ENCODE data around the gene SPDYE4. TPM values are rescaled to one million over a fixed set of nuclear protein-coding genes. Genes with fewer than 3 reads are reported as not detected.
A peak's percentile ranks its signal among the peaks of the same experiment; 100 is the strongest.

SPDYE4 gene
- total and polyA plus RNA-seq, 2 experiments from 2014 or later: not detected

DNA sequence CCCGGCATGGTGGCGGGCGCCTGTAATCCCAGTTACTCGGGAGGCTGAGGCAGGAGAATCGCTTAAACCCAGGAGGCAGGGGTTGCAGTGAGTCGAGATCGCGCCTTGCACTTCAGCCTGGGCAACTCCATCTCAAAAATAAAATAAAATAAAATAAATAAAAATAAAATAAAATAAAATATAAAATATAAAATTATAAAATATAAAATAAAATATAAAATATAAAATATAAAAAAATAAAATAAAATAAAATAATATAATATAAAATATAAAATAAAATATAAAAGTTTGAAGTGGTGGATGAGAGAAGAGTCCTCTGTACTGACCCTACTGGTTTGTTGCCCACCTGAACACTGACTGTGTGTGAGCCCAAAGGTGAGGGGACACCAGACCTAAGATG, 28.9 kb downstream of the SPDYE4 start (continued):
- TF ChIP-seq, protein P1, sequence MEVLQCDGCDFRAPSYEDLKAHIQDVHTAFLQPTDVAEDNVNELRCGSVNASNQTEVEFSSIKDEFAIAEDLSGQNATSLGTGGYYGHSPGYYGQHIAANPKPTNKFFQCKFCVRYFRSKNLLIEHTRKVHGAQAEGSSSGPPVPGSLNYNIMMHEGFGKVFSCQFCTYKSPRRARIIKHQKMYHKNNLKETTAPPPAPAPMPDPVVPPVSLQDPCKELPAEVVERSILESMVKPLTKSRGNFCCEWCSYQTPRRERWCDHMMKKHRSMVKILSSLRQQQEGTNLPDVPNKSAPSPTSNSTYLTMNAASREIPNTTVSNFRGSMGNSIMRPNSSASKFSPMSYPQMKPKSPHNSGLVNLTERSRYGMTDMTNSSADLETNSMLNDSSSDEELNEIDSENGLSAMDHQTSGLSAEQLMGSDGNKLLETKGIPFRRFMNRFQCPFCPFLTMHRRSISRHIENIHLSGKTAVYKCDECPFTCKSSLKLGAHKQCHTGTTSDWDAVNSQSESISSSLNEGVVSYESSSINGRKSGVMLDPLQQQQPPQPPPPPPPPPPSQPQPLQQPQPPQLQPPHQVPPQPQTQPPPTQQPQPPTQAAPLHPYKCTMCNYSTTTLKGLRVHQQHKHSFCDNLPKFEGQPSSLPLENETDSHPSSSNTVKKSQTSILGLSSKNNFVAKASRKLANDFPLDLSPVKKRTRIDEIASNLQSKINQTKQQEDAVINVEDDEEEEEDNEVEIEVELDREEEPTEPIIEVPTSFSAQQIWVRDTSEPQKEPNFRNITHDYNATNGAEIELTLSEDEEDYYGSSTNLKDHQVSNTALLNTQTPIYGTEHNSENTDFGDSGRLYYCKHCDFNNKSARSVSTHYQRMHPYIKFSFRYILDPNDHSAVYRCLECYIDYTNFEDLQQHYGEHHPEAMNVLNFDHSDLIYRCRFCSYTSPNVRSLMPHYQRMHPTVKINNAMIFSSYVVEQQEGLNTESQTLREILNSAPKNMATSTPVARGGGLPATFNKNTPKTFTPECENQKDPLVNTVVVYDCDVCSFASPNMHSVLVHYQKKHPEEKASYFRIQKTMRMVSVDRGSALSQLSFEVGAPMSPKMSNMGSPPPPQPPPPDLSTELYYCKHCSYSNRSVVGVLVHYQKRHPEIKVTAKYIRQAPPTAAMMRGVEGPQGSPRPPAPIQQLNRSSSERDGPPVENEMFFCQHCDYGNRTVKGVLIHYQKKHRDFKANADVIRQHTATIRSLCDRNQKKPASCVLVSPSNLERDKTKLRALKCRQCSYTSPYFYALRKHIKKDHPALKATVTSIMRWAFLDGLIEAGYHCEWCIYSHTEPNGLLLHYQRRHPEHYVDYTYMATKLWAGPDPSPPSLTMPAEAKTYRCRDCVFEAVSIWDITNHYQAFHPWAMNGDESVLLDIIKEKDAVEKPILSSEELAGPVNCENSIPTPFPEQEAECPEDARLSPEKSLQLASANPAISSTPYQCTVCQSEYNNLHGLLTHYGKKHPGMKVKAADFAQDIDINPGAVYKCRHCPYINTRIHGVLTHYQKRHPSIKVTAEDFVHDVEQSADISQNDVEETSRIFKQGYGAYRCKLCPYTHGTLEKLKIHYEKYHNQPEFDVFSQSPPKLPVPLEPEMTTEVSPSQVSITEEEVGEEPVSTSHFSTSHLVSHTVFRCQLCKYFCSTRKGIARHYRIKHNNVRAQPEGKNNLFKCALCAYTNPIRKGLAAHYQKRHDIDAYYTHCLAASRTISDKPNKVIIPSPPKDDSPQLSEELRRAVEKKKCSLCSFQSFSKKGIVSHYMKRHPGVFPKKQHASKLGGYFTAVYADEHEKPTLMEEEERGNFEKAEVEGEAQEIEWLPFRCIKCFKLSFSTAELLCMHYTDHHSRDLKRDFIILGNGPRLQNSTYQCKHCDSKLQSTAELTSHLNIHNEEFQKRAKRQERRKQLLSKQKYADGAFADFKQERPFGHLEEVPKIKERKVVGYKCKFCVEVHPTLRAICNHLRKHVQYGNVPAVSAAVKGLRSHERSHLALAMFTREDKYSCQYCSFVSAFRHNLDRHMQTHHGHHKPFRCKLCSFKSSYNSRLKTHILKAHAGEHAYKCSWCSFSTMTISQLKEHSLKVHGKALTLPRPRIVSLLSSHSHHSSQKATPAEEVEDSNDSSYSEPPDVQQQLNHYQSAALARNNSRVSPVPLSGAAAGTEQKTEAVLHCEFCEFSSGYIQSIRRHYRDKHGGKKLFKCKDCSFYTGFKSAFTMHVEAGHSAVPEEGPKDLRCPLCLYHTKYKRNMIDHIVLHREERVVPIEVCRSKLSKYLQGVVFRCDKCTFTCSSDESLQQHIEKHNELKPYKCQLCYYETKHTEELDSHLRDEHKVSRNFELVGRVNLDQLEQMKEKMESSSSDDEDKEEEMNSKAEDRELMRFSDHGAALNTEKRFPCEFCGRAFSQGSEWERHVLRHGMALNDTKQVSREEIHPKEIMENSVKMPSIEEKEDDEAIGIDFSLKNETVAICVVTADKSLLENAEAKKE (CRISPR knock-in tag; IDR thresholded peaks at IDR 0.05): no peak
- TF ChIP-seq EZH2 (IDR thresholded peaks at IDR 0.05; ENCODE audit: low read depth, unreplicated experiment) (no peak), STAT1 (IDR thresholded peaks at IDR 0.05; ENCODE audit: unreplicated experiment) (no peak), CREB1 (CRISPR knock-in tag; IDR thresholded peaks at IDR 0.05; ENCODE audit: low read depth) (no peak)
- TF ChIP-seq, protein P2, sequence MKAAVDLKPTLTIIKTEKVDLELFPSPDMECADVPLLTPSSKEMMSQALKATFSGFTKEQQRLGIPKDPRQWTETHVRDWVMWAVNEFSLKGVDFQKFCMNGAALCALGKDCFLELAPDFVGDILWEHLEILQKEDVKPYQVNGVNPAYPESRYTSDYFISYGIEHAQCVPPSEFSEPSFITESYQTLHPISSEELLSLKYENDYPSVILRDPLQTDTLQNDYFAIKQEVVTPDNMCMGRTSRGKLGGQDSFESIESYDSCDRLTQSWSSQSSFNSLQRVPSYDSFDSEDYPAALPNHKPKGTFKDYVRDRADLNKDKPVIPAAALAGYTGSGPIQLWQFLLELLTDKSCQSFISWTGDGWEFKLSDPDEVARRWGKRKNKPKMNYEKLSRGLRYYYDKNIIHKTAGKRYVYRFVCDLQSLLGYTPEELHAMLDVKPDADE (IDR thresholded peaks at IDR 0.05): no peak

DNA sequence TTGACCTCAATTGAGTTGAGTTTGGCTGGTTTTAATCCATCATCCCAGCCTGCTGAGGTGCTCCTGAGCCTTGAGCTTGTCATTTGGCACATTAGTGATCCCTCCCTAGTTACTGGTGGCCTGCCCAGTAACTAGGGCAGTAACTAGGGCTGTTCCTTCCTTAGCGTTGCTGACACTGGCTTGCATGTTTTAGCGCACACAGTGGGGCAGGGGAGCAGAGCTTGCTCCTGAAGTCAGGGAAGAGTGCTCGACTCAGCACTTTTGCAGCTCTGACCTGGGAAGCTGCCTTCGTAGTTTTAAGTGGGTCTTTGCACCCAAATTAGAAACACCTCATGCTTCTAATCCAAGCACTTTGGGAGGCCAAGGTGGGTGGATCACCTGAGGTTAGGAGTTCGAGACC, 29.4 kb downstream of the SPDYE4 start:
- Histone ChIP-seq H3K4me3 (no peak overlapping the region), H4K20me1 (replicated peaks; ENCODE audit: insufficient read depth) (no peaks in the 10 kb centered on the region), H3K27ac (ENCODE audit: low read depth) (no peak overlapping the region), H3K27me3 (ENCODE audit: insufficient read depth) (no peaks in the 10 kb centered on the region), H3K79me2 (replicated peaks; ENCODE audit: insufficient read depth) (no peaks in the 10 kb centered on the region), H2AFZ (peak overlapping the region; percentile 74; the same call in 1 of the 2 replicates), H3F3A (replicated peaks; ENCODE audit: low read depth) (no peaks in the 10 kb centered on the region), H3K36me3 (ENCODE audit: insufficient read depth) (no peaks in the 10 kb centered on the region), H3K4me1 (ENCODE audit: insufficient read depth) (no peaks in the 10 kb centered on the region), H3K9me2 (ENCODE audit: insufficient read depth) (0 out of 2 replicates have a peak, but pooled peaks cover 2% of the 10 kb centered on the region), H3K4me2 (no peak overlapping the region)
- TF ChIP-seq ZNF114 (CRISPR knock-in tag; IDR thresholded peaks at IDR 0.05): no peak
- TF ChIP-seq, protein P2 (IDR thresholded peaks at IDR 0.05): no peak
- TF ChIP-seq EZH2 (IDR thresholded peaks at IDR 0.05; ENCODE audit: low read depth, unreplicated experiment): no peak
- TF ChIP-seq, protein P3, sequence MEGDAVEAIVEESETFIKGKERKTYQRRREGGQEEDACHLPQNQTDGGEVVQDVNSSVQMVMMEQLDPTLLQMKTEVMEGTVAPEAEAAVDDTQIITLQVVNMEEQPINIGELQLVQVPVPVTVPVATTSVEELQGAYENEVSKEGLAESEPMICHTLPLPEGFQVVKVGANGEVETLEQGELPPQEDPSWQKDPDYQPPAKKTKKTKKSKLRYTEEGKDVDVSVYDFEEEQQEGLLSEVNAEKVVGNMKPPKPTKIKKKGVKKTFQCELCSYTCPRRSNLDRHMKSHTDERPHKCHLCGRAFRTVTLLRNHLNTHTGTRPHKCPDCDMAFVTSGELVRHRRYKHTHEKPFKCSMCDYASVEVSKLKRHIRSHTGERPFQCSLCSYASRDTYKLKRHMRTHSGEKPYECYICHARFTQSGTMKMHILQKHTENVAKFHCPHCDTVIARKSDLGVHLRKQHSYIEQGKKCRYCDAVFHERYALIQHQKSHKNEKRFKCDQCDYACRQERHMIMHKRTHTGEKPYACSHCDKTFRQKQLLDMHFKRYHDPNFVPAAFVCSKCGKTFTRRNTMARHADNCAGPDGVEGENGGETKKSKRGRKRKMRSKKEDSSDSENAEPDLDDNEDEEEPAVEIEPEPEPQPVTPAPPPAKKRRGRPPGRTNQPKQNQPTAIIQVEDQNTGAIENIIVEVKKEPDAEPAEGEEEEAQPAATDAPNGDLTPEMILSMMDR (conservative IDR thresholded peaks at IDR 0.05; ENCODE audit: low read depth in 2 of 2): no peak
- Mint-ChIP-seq H3K4me3 (no peak overlapping the region), H3K36me3 (ENCODE audit: low read depth) (no peaks in the 10 kb centered on the region), H3K4me1 (0 out of 3 replicates have a peak, but pooled peaks cover 2% of the 10 kb centered on the region), H3K27ac (0 out of 2 replicates have a peak overlapping the region, but pooled peaks have one; percentile 36), H3K9me3 (no peaks in the 10 kb centered on the region), H3K27me3 (ENCODE audit: insufficient read depth, low read depth, poor library complexity) (no peaks in the 10 kb centered on the region)
- DNase-seq (ENCODE audit: low spot score) (peak; percentile 21), ATAC-seq (peak; percentile 57; the same call in 2 of the 3 replicates)
